Measurements from ENCODE around the gene AP1S1.
"Not testable (repeated sequence)": the region's sequence is repeated elsewhere in the genome, so short reads cannot be mapped to it uniquely, and the experiment has no call there.

AP1S1 gene

GRCh38 chr7:101200862-101201599, 46.8 kb downstream of the AP1S1 start, which contains the start of gene MOGAT3:
Gene MOGAT3 (minus strand): TSS chr7:101201036. CDS start chr7:101200854, 182 bp downstream.
- DNase-seq (ENCODE audit: low read depth), result no peak

- no peak for DNase-seq (ENCODE audit: low read depth)
These were observed 47.7 kb downstream of the AP1S1 start for GRCh38 chr7:101201695-101202602.

GRCh38 chr7:101202603-101202918, 48.3 kb downstream of the AP1S1 start:
- DNase-seq (ENCODE audit: low read depth), result no peak

GRCh38 chr7:101203740-101204738, 49.8 kb downstream of the AP1S1 start:
- DNase-seq (ENCODE audit: low read depth), result not testable (repeated sequence)

GRCh38 chr7:101205901-101206664, 51.8 kb downstream of the AP1S1 start:
- no peak for DNase-seq (ENCODE audit: low read depth)

GRCh38 chr7:101206665-101207042, 52.4 kb downstream of the AP1S1 start:
- DNase-seq (ENCODE audit: low read depth), result no peak

- no peak for DNase-seq (ENCODE audit: low read depth)
These were observed 53.2 kb downstream of the AP1S1 start for GRCh38 chr7:101207459-101207858.

GRCh38 chr7:101208794-101209193, 54.5 kb downstream of the AP1S1 start:
- DNase-seq (ENCODE audit: low read depth), result no peak

- no peak for DNase-seq (ENCODE audit: low read depth)
These were observed 55.9 kb downstream of the AP1S1 start for GRCh38 chr7:101210143-101210542.

All from amniotic epithelial cell (primary cell).